Pulmonary artery endothelial cell (primary cell): ENCODE results near the gene OR52W1. TPM values are rescaled to one million over a fixed set of nuclear protein-coding genes. Genes with fewer than 3 reads are reported as not detected.

Experiments
- DNase-seq: peaks from one replicate; pipeline ENCODE4 v3.0.0-alpha.2; 2011; ENCODE audit warnings: low read depth, low spot score
- total RNA-seq: library from RNA; depleted of rRNA; stranded (reverse); fragments of >200 nt; gene quantifications from 2 replicates; pipeline ENCODE4 v1.2.3, GENCODE V29; 2014

The OR52W1 gene, protein sequence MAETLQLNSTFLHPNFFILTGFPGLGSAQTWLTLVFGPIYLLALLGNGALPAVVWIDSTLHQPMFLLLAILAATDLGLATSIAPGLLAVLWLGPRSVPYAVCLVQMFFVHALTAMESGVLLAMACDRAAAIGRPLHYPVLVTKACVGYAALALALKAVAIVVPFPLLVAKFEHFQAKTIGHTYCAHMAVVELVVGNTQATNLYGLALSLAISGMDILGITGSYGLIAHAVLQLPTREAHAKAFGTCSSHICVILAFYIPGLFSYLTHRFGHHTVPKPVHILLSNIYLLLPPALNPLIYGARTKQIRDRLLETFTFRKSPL
- not detected in 2 replicates for total RNA-seq

DNA sequence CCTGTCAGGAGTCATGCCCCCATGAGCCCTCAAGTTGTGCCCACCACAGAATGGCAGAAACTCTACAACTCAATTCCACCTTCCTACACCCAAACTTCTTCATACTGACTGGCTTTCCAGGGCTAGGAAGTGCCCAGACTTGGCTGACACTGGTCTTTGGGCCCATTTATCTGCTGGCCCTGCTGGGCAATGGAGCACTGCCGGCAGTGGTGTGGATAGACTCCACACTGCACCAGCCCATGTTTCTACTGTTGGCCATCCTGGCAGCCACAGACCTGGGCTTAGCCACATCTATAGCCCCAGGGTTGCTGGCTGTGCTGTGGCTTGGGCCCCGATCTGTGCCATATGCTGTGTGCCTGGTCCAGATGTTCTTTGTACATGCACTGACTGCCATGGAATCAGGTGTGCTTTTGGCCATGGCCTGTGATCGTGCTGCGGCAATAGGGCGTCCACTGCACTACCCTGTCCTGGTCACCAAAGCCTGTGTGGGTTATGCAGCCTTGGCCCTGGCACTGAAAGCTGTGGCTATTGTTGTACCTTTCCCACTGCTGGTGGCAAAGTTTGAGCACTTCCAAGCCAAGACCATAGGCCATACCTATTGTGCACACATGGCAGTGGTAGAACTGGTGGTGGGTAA, at the start of gene OR52W1:
TSS of gene OR52W1 (plus strand) at position 51 of the 637 bp plus-strand sequence. CDS start at position 51, 0 bp downstream.
- DNase-seq: no peak

GRCh38 chr11:6151117-6151516, 47.9 kb upstream of the OR52W1 start:
- DNase-seq: no peak

DNA sequence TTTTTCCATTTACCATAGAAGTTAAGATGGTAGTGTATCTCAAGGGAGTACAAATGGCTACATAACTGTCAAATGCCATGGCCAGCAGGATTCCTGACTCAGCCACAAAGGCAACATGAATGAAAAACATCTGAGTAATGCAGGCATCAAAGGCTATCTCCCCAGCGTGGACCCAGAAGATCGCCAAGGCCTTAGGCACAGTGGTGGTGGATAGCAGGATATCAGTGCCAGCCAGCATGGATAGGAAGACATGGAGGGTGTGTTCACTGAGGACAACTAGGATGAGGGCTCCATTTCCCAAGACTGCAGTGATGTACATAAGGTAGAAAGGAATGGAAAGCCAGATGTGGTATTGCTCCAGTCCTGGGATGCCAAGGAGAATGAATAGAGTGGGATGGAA, 46.9 kb upstream of the OR52W1 start:
- no peak for DNase-seq

DNA sequence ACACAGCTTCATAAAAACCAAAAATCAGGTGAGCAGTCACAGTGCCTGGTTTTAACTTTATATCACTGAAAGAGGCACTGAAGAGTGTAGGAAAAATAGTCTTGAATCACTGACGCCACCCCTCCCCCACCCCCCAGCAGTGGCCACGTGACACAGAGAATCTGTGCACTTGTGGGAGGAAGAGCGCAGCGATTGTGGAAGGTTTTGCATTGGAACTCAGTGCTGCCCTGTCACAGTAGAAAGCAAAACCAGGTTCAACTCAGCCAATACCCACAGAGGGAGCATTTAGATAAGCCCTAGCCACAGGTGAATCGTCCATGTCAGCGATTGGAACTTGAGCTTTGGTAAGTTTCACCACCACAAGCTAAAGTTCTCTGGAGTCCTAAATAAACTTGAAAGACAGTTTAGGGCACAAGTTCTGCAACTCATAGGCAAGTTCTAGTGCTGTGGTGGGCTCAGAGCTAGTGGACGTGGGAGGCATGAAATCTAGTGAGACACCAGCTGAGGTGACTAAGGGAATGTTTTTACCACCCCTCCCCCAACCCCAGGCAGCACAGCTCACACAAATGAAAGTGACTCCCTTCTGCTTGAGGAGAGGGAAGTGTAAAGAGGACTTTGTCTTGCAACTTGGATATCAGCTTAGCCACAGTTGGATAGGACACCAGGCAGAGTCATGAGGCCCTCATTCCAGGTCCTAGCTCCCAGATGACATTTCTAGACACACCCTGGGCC, 42.2 kb upstream of the OR52W1 start:
- DNase-seq: no peak

DNA sequence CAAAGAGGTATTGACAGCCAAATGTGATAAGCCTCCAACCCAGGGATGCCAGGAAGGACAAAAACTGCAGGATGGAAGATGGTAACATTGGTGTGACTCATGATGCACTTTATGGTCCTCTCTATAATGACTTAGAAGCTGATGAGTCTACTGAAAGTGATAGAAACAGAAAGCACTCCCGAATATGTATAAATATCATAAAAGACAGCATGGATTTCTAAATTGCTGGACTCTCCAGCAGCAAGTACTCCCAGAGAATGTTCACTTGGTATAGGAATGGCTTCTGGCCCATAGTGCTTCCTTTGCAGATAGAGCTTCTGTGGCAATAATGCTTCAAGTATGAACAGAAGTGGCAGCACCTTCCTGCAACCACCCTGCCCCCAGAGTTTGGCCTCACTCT, 28.8 kb upstream of the OR52W1 start, which contains the start of gene OR52B2:
TSS of gene OR52B2 (minus strand) at position 101 of the 400 bp plus-strand sequence. CDS start at position 101, 0 bp downstream.
- no peak for DNase-seq

DNA sequence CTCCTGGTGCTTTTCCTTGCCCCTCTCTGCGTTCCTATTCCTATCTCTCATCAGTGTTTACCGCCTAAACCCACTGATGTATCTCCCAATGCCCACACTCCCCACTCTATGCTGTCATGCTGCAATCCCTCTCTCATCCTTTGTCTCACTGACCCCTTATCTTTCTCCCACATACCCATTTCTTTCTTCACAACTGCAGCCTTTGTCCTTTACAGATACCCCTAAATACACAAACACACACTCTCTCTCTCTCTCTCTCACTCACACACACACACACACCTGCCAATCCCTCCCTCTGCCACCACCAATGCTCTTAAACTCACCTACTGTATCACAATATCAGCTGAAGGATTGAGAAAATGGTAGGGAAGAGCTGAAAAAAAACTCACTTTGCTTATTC, 23.6 kb upstream of the OR52W1 start:
- no peak for DNase-seq

- no peak for DNase-seq
Measured at GRCh38 chr11:6191742-6192141, 7.3 kb upstream of the OR52W1 start.

DNA sequence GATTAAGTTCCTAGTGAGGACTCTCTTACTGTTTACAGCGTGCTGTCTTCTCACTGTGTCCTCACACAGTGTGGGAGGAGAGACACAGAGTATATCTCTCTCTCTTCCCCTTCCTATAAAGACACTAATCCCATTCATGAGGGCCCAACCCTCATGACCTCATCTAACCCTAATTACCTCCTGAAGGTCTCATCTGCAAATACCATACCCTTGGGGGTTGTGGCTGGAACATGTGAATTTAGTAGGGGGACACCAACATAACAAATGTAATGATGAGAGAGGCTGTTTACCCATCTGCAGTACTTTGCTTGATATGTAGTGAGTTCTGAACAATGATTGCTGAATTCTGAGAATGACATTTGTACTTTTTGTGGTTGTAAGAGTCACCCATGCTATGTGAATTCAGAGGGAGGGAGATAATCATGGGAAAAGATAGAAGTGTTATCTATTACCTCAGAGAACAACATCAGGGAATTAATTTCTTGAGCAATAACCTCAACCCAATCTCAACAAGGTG, 4.9 kb upstream of the OR52W1 start:
- DNase-seq: no peak

DNA sequence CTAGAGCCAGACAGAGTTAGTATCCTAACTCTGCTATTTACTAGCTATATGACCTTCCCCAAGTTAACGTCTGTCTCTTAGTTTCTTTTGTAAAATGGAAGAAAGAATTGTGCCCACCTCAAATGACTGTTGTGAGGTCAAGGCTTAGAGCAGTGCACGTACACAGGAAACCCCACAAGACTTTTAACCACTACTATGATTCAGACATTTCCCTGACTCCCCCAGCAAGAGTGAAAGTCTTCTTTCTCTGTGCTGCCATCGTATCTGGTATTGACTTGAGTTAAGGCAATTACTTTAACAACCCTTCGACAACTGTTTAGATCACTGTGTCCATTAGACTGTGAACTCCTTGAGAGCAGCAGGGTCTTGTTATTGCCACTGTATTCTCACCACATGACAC, 2.6 kb upstream of the OR52W1 start:
- DNase-seq: no peak

DNA sequence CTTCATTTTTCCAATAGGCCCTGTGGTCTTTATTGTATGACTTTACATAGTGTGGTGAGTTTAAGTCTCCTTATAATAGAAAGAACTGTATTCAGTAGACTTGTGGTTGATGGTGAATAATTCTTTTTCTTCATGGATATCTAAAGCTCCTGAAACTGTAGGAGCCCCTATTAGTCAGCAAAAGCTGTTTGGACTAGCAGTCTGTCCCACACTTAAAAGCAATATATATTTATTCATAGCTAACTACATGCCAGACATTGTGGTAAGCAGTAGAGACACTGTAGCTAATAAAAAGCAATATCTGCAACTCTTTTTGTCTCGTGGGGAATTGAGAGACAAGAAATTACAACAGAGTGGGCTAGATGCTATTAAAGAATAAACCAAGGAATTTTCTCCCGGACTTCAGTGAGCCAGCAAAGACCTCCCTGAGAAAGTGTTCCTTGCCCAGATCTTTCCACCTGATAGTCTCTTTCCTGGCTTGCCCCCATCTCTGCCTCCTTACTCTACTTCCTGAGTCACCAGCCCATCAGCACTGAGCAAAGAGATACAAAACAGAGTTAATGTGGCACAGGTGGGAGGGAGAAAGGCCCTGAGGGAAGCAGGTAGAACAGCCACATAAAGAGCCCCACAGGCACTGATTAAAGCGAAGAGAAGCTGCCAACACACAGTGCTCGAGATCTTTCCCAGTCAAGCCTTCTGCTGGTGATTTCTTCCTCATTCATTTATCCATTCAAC, 1.4 kb upstream of the OR52W1 start:
- no peak for DNase-seq

DNA sequence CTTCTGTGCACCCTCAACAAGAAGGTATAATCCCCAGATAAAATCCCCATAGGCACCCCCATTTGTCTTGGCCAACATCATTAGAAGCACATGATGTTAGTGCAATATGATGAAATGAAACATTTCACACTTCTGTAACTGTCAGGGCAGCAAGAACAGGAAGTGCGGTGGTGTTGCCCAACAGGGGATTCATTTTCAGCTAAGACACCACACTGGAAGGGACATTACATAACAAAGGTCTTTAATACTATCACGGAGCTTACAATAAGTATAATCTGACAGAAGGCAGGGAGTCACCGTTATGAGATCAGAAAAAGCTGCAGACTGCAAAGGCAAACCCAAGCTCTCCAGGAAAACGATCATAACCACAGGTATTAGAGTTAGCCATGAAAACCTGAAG, 2.0 kb downstream of the OR52W1 start:
- DNase-seq: no peak

DNA sequence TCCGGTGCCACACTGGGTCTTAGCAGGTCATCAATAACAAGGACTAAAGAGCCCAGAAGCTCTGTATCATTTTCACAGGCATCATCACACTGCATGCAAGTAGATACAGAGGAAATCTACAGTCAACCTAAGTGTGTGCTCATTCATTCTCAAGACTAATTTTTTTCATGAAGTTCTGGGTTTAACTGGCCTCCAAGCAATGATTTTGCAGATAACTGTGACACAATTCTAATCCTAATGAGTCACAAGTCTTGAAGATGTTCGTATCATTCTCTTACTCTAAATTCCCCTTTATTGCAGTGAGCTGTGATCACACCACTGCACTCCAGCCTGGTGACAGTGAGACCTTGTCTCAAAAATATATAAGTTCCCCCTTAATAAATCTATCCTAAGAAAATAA, 2.5 kb downstream of the OR52W1 start:
- DNase-seq: no peak

DNA sequence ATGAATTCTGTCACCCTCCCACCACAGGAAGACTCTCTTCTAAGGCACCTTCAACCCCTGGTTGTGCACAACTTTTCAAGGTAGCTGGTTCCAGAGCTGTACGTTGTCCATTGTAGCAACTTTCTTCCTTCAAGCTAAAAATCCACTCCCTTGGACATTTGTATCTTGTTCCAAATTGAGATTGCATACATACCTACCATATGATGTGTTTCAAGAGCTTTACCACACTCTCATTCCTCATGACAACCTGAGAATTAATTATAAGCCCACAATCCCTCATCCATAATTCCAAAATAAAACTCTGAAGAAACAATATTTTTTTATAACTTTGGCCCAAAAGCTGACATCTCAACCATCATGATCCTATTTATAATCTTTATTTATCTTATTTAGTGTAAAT, 3.0 kb downstream of the OR52W1 start:
- DNase-seq: no peak

- DNase-seq: no peak
Measured at GRCh38 chr11:6203327-6203726, 4.3 kb downstream of the OR52W1 start.

- no peak for DNase-seq
Measured at GRCh38 chr11:6204706-6205105, 5.7 kb downstream of the OR52W1 start.

- no peak for DNase-seq
Measured at GRCh38 chr11:6205366-6205765, 6.3 kb downstream of the OR52W1 start, which contains the start of gene C11orf42. TSS of gene C11orf42 (plus strand) at chr11:6205557. CDS start at chr11:6205616, 59 bp downstream.

GRCh38 chr11:6206456-6207180, 7.6 kb downstream of the OR52W1 start:
- DNase-seq: no peak

DNA sequence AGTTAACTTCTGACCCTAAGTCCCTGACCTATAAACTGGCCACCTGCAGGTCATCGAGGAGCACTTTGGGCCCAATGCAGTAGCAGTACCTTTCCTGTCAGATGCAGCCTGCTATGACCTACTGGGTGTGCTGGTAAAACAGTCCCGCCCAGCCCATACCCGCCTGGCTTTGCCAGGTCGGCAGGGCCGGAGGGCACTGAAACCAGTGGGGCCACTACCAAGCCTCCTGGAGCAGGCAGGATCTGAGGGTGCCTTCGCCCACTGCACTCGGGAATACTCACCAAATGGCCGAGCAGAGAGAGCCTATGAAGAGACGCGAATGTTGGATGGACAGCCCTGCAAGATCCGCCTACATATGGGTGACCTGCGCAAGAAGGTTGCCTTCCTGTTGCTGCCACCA, 10.8 kb downstream of the OR52W1 start:
- DNase-seq: no peak

GRCh38 chr11:6210274-6210955, 11.4 kb downstream of the OR52W1 start:
- no peak for DNase-seq

GRCh38 chr11:6214530-6214929, 15.5 kb downstream of the OR52W1 start:
- no peak for DNase-seq
